ENCODE results near the gene ZNF774.
"Not testable (repeated sequence)": the region's sequence is repeated elsewhere in the genome, so short reads cannot be mapped to it uniquely, and the experiment has no call there.

ZNF774 gene

DNA sequence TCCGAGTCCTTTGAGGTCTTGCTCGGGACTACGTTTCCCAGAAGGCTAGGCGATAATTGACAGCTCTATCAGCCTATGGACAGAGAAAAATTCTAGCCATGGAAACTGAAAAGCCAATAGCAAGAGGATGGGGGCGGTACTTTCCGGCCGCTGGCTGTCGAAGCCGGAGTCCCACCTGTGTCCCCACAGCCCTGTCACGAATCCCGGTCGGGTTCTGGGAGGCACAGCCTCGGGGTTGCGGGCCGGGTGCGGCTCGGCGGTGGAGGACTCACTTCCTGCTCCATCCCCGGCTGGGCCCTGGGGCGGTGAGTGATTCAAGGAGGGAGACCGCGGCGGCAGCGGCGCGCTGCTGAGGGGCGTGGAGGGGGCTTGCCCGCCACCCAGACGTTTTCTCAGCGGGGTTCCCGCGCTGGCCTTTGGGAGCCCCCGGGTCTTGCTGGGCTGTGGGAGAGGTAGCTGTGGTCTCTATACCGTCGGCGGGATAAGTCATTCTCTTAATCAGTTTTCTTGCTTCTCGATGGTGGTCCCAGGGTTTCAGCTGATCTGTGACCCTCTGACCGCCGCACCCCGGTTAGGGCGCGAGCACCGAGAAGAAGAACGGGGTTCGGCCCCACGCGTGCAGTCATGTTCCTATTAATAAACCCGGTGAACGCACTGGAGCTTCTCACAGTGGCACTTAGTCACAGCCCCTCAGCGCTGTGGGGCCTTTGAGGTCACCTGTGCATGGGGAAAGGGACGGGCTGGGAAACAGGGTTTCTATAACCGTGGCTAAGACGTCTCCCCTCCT, at the start of gene ZNF774:
ZNF774 (plus strand) TSS at position 178 of the 787 bp plus-strand sequence. CDS start 2,377 bp downstream, outside the sequence.
- DNase-seq = peak; percentile 92

GRCh38 chr15:90305355-90305754, 46.7 kb upstream of the ZNF774 start:
- not testable (repeated sequence) for DNase-seq

DNA sequence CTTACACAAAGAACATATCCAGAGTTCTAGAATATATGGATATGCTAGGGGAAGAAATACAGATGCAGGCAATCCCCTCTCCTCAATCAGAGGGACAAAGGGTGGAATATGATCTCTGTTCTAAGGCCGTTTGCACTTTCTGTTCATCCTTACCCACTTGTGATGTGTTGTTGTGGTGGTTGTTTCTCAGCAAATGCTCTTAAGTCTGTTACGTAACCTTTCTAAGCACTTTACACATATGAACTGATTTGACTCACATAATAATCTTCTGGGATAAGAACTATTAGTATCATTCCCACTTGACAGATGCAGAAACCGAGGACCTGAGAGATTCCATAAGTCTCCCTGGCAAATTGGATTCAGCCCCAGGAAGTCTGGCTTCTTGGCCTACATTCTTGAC, 46.2 kb upstream of the ZNF774 start:
- no peak for DNase-seq

DNA sequence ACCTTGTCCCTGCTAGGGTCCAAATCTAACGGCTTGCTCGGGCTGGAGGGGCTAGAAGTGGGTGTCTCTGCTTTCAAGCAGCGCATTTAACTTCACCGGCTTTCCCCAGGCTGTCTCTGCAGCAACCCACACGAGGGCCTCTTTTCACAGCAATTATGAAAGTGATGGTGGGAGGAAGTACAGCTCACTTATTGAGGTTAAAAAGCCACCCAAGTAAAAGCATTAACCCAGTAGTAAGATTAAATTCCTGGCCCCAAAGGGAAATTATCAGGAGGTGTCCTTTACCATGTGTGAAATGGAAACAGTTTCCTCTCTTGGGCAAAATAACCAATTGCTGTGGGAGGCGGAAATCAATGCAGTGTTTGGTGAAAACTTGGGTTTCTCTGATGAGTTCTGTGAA, 45.5 kb upstream of the ZNF774 start:
- DNase-seq = no peak

- DNase-seq = no peak
Measured at GRCh38 chr15:90307661-90308060, 44.4 kb upstream of the ZNF774 start.

DNA sequence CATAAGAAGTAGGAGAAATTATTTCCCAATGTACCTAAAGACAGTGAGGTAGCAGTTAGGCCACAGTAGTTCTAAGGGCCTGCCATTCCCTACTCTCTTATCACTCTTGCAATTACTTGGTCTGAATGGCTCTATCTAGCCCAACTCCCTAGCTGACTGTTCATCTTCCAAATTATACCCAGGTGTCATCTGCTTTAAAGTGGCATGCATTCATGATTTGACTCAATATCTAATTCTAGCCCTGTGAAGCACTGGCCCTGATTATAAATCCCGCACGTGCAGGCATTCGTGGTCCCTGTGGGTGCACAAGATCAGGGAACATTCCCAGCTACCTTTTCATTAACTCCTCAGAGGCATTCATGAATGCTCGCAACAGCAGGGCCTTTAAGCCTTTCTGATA, 43.1 kb upstream of the ZNF774 start:
- DNase-seq = no peak

GRCh38 chr15:90315278-90315982, 36.7 kb upstream of the ZNF774 start:
- no peak for DNase-seq

GRCh38 chr15:90316139-90316538, 35.9 kb upstream of the ZNF774 start:
- no peak for DNase-seq

DNA sequence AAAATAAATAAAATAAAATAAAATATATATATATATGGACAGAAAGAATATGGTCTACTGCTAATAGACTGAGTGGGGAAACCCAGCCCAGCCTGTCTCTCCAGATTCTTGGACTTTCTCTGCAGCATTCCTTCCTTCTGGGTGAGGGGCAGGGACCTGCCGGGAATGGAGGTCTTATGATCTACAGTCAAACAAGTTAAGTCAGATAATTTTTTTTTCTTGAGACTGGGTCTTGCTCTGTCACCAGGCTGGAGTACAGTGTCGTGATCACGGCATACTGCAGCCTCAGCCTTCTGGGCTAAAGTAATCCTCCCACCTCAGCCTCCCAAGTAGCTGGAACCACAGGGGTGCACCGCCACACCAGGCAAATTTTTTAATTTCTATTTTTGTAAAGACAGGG, 33.5 kb upstream of the ZNF774 start:
- DNase-seq = no peak

DNA sequence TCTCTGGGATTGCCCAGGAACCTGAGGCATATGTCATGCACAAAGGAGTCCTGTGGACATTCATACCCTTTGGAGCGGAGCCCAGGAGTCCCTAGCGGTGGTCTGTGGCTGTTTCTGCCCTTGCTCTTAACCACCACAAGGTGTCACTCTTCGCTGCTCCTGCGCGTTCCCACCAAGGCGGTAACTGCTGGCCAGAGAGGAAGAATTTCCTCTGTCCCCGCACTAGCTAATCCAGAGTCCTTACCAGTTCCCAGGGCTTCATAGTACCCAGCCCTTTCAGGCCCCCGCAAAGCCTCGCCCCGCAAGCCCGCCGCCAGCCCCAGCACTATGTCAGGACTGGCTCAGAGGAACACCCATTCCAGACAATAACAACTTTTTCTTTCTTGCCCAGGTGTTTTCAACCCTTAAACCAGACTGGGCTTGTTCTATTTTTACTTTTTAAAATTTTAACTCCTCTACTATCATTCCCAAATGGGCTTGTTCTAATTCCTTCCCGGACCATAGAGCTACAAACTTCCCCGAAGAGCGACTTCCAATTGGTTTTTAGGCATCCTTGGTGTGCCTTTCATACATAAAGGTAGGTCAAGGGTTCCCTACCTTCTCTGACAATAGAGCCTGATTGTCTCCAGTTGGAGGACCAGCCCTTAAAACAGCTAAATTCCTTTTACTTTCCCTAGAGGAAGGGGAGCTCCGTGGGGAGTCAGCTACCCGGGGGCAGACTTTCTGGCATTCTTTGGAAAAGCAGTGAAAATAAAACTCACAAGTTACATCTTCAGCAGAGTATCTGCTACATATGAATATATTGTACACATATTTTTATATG, 31.8 kb upstream of the ZNF774 start:
- peak; percentile 79 for DNase-seq

DNA sequence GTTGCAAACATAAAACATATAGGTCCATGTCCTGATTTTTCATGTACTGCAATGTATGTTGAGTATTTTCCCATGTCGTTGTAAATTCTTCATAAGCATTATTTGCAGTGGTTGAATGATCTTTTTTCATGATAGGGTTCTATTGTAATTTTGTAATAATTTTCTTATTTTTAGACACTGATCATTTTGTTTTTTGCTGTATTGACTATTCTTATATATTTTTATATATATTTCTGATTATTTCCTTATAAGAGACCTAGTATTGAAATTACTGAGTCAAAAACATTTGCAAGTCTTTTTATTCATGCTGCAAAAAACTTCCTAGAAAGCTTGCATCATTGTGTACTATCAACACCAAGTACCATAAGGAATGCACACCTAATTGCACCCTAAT, 31.2 kb upstream of the ZNF774 start:
- no peak for DNase-seq

- DNase-seq = no peak
Measured at GRCh38 chr15:90322538-90322937, 29.5 kb upstream of the ZNF774 start.

DNA sequence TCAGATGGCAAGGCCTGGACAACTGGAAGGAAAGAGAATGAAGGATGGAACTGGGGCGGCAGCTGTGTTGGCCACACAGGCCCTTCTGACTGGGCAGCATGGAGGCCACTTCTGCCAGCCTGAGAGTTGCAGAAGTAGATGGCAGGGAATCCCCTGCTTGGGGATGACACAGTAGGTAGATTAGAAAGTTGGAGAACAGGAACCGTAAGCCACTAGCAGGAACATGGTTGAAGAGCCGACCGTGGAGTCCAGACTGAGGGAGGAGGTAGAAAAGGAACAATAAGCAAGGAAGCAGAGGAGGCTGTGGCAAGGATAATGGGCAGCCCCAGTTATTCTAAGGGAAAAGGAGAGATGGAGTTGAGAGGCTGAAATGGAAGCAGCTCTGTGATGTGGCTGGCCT, 26.4 kb upstream of the ZNF774 start:
- no peak for DNase-seq

- DNase-seq = no peak
Measured at GRCh38 chr15:90326441-90326840, 25.6 kb upstream of the ZNF774 start.

DNA sequence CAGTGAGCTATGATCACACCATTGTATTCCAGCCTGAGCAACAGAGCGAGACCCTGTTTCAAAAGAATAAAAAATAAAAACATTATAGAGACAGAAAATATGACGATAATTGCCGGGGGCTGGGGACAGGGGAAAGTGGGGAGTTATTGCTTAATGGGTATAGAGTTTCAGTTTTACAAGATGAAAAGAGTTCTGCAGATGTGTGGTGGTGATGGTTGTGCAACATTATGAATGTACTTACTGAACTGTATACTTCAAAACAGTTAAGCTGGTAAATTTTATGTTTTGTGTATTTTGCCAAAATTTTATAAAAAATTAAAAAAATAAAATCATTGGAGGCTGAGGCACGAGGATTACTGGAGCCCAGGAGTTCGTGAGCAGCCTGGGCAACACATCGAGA, 24.8 kb upstream of the ZNF774 start:
- no peak for DNase-seq

DNA sequence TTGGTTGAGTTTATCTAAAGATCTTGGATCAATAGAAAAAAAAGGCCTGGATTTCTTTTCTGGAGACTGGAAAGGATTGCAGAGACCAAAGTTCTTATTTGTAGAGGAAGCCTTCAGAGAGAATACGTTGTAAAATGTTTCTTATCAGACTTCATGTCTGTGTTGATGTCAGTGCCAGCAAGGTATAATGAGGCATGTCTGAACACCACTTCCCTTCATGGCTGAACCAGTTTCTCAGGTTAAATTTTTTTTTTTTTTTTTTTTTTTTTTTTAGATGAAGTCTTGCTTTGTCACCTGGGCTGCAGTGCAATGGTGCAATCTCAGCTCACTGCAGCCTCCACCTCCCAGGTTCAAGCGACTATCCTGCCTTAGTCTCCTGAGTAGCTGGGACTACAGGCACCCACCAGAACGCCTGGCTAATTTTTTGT, 17.8 kb upstream of the ZNF774 start:
- no peak for DNase-seq

- no peak for DNase-seq
Measured at GRCh38 chr15:90336705-90337141, 15.4 kb upstream of the ZNF774 start.

GRCh38 chr15:90337256-90337655, 14.8 kb upstream of the ZNF774 start:
- DNase-seq = no peak

- no peak for DNase-seq
Measured at GRCh38 chr15:90338532-90338931, 13.6 kb upstream of the ZNF774 start.

DNA sequence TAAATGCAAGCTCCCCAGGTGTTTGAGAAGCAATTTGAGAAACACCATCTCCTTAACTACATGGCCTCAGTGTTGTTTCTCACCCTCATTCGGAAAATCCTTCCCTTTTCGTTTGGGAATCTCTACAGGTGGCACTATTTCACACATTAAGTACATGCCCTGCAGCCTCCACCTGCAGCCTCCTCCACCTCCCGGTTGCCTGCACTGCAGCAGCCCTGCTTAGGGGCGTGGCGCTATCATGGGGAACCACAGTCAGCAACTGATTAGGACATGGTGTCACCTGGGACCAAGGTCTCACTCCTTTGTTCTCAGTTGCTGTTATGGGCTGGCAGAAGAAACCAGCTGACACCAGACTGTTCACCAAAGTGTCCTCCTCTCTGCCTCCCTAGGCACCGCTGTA, 11.7 kb upstream of the ZNF774 start:
- DNase-seq = no peak

- DNase-seq = no peak
Measured at GRCh38 chr15:90343302-90343790, 8.7 kb upstream of the ZNF774 start.

GRCh38 chr15:90344662-90345061, 7.4 kb upstream of the ZNF774 start:
- no peak for DNase-seq

DNA sequence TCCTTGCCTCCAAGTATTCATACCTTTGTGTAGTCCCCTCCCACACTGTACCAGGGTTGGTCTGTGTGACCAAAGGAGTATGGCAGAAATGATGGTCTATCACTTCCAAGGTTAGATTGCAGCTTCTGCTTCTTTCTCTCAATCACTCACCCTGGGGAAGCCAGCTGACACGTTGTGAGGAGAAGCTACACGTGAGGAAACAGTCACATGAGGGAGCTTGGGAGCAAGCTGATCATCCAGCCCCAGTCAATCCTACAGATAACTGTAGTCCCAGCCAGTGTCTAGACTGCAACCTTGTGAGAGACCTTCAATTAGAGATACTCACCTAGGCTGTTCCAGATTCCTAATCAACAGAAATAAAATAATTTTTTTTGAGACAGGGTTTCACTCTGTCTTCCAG, 6.2 kb upstream of the ZNF774 start:
- no peak for DNase-seq

Measured in NCI-H774 (cell line).